Neural cell (in vitro differentiated cells): ENCODE results near the gene PDZD4. TPM values are rescaled to one million over a fixed set of nuclear protein-coding genes. Genes with fewer than 3 reads are reported as not detected.

ENCODE experiments used
- H2AFZ ChIP-seq: fragments of 200-600, 300-800 bp; sonication (generic), shearing (Covaris generic); 2 replicates; pipeline ENCODE4 v1.6.0; 2014; ENCODE audit warnings: low read depth, mild to moderate bottlenecking, antibody characterized with exemption, low read length, moderate library complexity
- H3F3A ChIP-seq: fragments of 200-600 bp; shearing (Covaris generic); 2 replicates; pipeline ENCODE4 v1.6.1; 2016; ENCODE audit warnings: mild to moderate bottlenecking, moderate library complexity, mixed read lengths, antibody characterized with exemption, low read length; ENCODE audit not compliant: insufficient read depth, poor library complexity, severe bottlenecking
- H3K27ac ChIP-seq: fragments of 200-600, 300-800 bp; sonication (generic), shearing (Covaris generic); 2 replicates; pipeline ENCODE4 v1.5.1; 2014; ENCODE audit warnings: mild to moderate bottlenecking, low read length, moderate library complexity
- H3K27me3 ChIP-seq: fragments of 300-800, 200-600 bp; sonication (generic), shearing (Covaris generic); 2 replicates; pipeline ENCODE4 v1.6.0; 2014; ENCODE audit warnings: mild to moderate bottlenecking, low read depth, low read length, moderate library complexity; ENCODE audit not compliant: insufficient read depth
- H3K36me3 ChIP-seq: fragments of 300-800, 200-600 bp; sonication (generic), shearing (Covaris generic); 2 replicates; pipeline ENCODE4 v1.5.1; 2014; ENCODE audit warnings: mild to moderate bottlenecking, antibody characterized with exemption, low read length, moderate library complexity; ENCODE audit not compliant: insufficient read depth
- H3K4me2 ChIP-seq: fragments of 300-800, 200-600 bp; sonication (generic), shearing (Covaris generic); 2 replicates; pipeline ENCODE4 v1.6.0; 2014; ENCODE audit warnings: mild to moderate bottlenecking, low read length
- H3K4me3 ChIP-seq: fragments of 300-800, 200-600 bp; sonication (generic), shearing (Covaris generic); 2 replicates; pipeline ENCODE4 v1.5.1; 2014; ENCODE audit warnings: mild to moderate bottlenecking, low read length, moderate library complexity
- H3K79me2 ChIP-seq: fragments of 200-600 bp; shearing (Covaris generic); replicated peaks from 2 replicates; pipeline ENCODE4 v1.6.0; 2014; ENCODE audit warnings: mild to moderate bottlenecking, low read length, moderate library complexity; ENCODE audit not compliant: insufficient read depth
- H3K9ac ChIP-seq: fragments of 300-800, 200-600 bp; sonication (generic), shearing (Covaris generic); 2 replicates; pipeline ENCODE4 v1.6.1; 2016; ENCODE audit warnings: mild to moderate bottlenecking, low read length, mixed read lengths
- H3K9me2 ChIP-seq: fragments of 200-600 bp; shearing (Covaris generic); 2 replicates; pipeline ENCODE4 v1.6.1; 2016; ENCODE audit warnings: mild to moderate bottlenecking, low read length, mixed read lengths; ENCODE audit not compliant: insufficient read depth
- H3K9me3 ChIP-seq: fragments of 200-600, 300-800 bp; sonication (generic), shearing (Covaris generic); 2 replicates; pipeline ENCODE4 v1.6.1; 2016; ENCODE audit warnings: mild to moderate bottlenecking, mixed run types, low read length, moderate library complexity, mixed read lengths
- H4K20me1 ChIP-seq: fragments of 200-600 bp; shearing (Covaris generic); 2 replicates; pipeline ENCODE4 v1.6.1; 2016; ENCODE audit warnings: mild to moderate bottlenecking, mixed run types; ENCODE audit not compliant: insufficient read depth
- CTCF ChIP-seq: fragments of 450-650 bp; IDR thresholded peaks from 2 replicates; pipeline ENCODE4 v1.5.1; 2014; ENCODE audit warnings: antibody characterized with exemption, mild to moderate bottlenecking, moderate library complexity; ENCODE audit not compliant: poor library complexity, severe bottlenecking
- EP300 ChIP-seq: fragments of 450-650 bp; conservative IDR thresholded peaks from 2 replicates; pipeline ENCODE4 v1.6.1; 2014; ENCODE audit warnings: antibody characterized with exemption, mild to moderate bottlenecking, moderate library complexity; ENCODE audit not compliant: poor library complexity, severe bottlenecking
- EZH2 ChIP-seq: fragments of 200-600, 300-800 bp; shearing (Covaris generic), sonication (generic); IDR thresholded peaks from 2 replicates; pipeline ENCODE4 v1.6.1; 2014; ENCODE audit warnings: antibody characterized with exemption, low read length, borderline replicate concordance, mild to moderate bottlenecking; ENCODE audit not compliant: insufficient read depth, poor library complexity, severe bottlenecking
- MXI1 ChIP-seq: fragments of 450-650 bp; conservative IDR thresholded peaks from 2 replicates; pipeline ENCODE4 v1.6.1; 2014; ENCODE audit warnings: antibody characterized with exemption, mild to moderate bottlenecking; ENCODE audit not compliant: poor library complexity, severe bottlenecking
- POLR2AphosphoS5 ChIP-seq: IDR thresholded peaks from 2 replicates; pipeline ENCODE4 v1.6.1; 2012
- RAD21 ChIP-seq: fragments of 450-650 bp; conservative IDR thresholded peaks from 2 replicates; pipeline ENCODE4 v1.6.1; 2014; ENCODE audit warnings: antibody characterized with exemption, mild to moderate bottlenecking, moderate library complexity
- REST ChIP-seq: IDR thresholded peaks from 2 replicates; pipeline ENCODE4 v1.6.1; 2012; ENCODE audit warnings: borderline replicate concordance
- SMC3 ChIP-seq: fragments of 450-650 bp; conservative IDR thresholded peaks from 2 replicates; pipeline ENCODE4 v1.6.1; 2014; ENCODE audit warnings: antibody characterized with exemption, mild to moderate bottlenecking, moderate library complexity; ENCODE audit not compliant: poor library complexity
- TAF1 ChIP-seq: IDR thresholded peaks from 2 replicates; pipeline ENCODE4 v1.6.1; 2012; ENCODE audit warnings: low read depth
- polyA plus RNA-seq: library from polyadenylated mRNA; depleted of rRNA; stranded (reverse); fragments of >200 nt; gene quantifications from 2 replicates; pipeline ENCODE4 v1.2.3, GENCODE V29; 2014

Gene PDZD4
- polyA plus RNA-seq, 1 donor from 2014 or later = 343 TPM

- Histone ChIP-seq H3K79me2 (peaks cover 38% of the 10 kb centered on the region), H3K36me3 (no peaks in the 10 kb centered on the region), H3K27me3 (no peaks in the 10 kb centered on the region), H3K4me2 (no peak overlapping the region), H3K9ac (peak overlapping the region; percentile 91), H2AFZ (no peak overlapping the region), H3K4me3 (peak overlapping the region; percentile 81), H3F3A (no peaks in the 10 kb centered on the region), H4K20me1 (no peaks in the 10 kb centered on the region), H3K27ac (peak overlapping the region; percentile 88), H3K9me3 (no peaks in the 10 kb centered on the region), H3K9me2 (no peaks in the 10 kb centered on the region)
- TF ChIP-seq RAD21 (no peak), EZH2 (no peak), EP300 (no peak), MXI1 (no peak), CTCF (no peak), SMC3 (no peak), TAF1 (no peak), REST (no peak), POLR2AphosphoS5 (no peak)
Observed at GRCh38 chrX:153829549-153829798, 870 bp downstream of the PDZD4 start.

GRCh38 chrX:153828723-153829548 is 1.4 kb downstream of the PDZD4 start:
- TF ChIP-seq CTCF (peak; percentile 22), TAF1 (peak; percentile 34), POLR2AphosphoS5 (no peak), RAD21 (peak; percentile 42), EP300 (no peak), MXI1 (no peak), EZH2 (no peak), REST (peak; percentile 60), SMC3 (peak; percentile 26)
- H4K20me1 ChIP-seq = no peaks in the 10 kb centered on the region
- no peaks in the 10 kb centered on the region for H3K36me3 ChIP-seq
- no peaks in the 10 kb centered on the region for H3K9me2 ChIP-seq
- H3K4me2 ChIP-seq = peak overlapping the region; percentile 39
- no peak overlapping the region for H2AFZ ChIP-seq
- no peaks in the 10 kb centered on the region for H3K27me3 ChIP-seq
- H3K9ac ChIP-seq = peak overlapping the region; percentile 91
- H3K79me2 ChIP-seq = peaks cover 38% of the 10 kb centered on the region
- no peaks in the 10 kb centered on the region for H3K9me3 ChIP-seq
- H3K27ac ChIP-seq = peak overlapping the region; percentile 88
- H3K4me3 ChIP-seq = peak overlapping the region; percentile 81
- H3F3A ChIP-seq = no peaks in the 10 kb centered on the region
